Endothelial cell of umbilical vein (primary cell): ENCODE measurements around the gene FAM177B. TPM values are rescaled to one million over a fixed set of nuclear protein-coding genes. Genes with fewer than 3 reads are reported as not detected.

Experiments
- BruUV-seq: library from RNA; stranded (reverse); fragments of 400-500 nt; replicated peaks from 2 replicates; lab custom pipeline; 2021; lab: Mats Ljungman, UMichigan
- CTCF ChIA-PET: fragments of 300-600, 350-600 bp; sonication (Branson Sonifier 250); formaldehyde crosslinking; loops from one replicate; lab custom pipeline; 2021; ENCODE audit warnings: antibody characterized with exemption, inconsistent platforms; lab: Charles Lee
- POLR2A ChIA-PET: fragments of 300-600, 350-600 bp; sonication (Branson Sonifier 250); formaldehyde crosslinking; loops from one replicate; lab custom pipeline; 2021; ENCODE audit warnings: antibody characterized with exemption, inconsistent platforms; lab: Charles Lee
- DNase-seq: peaks from one replicate; pipeline ENCODE4 v3.0.0-alpha.2; 2011; ENCODE audit warnings: low read depth, low spot score
- FAIRE-seq: peaks from 2 replicates; lab custom pipeline; 2011; peaks lifted over from hg19 to GRCh38; lab: Jason Lieb, UNC
- H2AFZ ChIP-seq: 2 replicates; pipeline ENCODE4 v1.6.0; 2012; ENCODE audit warnings: low read depth, low read length, control low read depth, inconsistent platforms
- H3K27ac ChIP-seq: 2 replicates; pipeline ENCODE4 v1.5.1; 2011; ENCODE audit warnings: low read depth, mild to moderate bottlenecking, control low read depth, low read length, moderate library complexity; ENCODE audit not compliant: insufficient read depth
- H3K27me3 ChIP-seq, 2 experiments: 2 replicates each; pipeline versions ENCODE4 v1.6.0 to v1.6.1; 2011; ENCODE audit warnings: low read length in 2 of 2, mixed read lengths in 1 of 2; ENCODE audit not compliant: control insufficient read depth in 2 of 2, insufficient read depth in 2 of 2
- H3K36me3 ChIP-seq, 2 experiments: 2 replicates in 1 of 2; 3 replicates in 1 of 2; pipeline ENCODE4 v1.5.1; 2011; ENCODE audit warnings: low read length in 2 of 2, mild to moderate bottlenecking in 1 of 2, moderate library complexity in 1 of 2; ENCODE audit not compliant: control insufficient read depth in 2 of 2, insufficient read depth in 2 of 2; ENCODE audit errors: extremely low read depth in 1 of 2
- H3K4me1 ChIP-seq: 3 replicates; pipeline ENCODE4 v1.5.1; 2011; ENCODE audit warnings: mild to moderate bottlenecking, low read length; ENCODE audit not compliant: control insufficient read depth, insufficient read depth; ENCODE audit errors: extremely low read depth
- H3K4me2 ChIP-seq: 2 replicates; pipeline ENCODE4 v1.6.1; 2011; ENCODE audit warnings: low read length, control low read depth, mixed read lengths; ENCODE audit not compliant: insufficient read depth
- H3K4me3 ChIP-seq, 3 experiments: fragments of 200-600 bp in 1 of 3; sonication (generic), shearing (Covaris generic) in 1 of 3; replicated peaks in 1 of 3; 2 replicates each; pipeline ENCODE4 v1.5.1; 2011 to 2016; ENCODE audit warnings: control low read depth in 3 of 3, low read length in 3 of 3, mild to moderate bottlenecking in 2 of 3, inconsistent platforms in 1 of 3, low read depth in 1 of 3, moderate library complexity in 1 of 3; ENCODE audit not compliant: insufficient read depth in 1 of 3
- H3K79me2 ChIP-seq: 2 replicates; pipeline ENCODE4 v1.6.0; 2012; ENCODE audit warnings: low read length, inconsistent platforms; ENCODE audit not compliant: control insufficient read depth, insufficient read depth
- H3K9ac ChIP-seq: replicated peaks from 2 replicates; pipeline ENCODE3; 2011; ENCODE audit warnings: low read length, control low read depth; ENCODE audit not compliant: insufficient read depth; ENCODE audit errors: extremely low read depth
- H3K9me1 ChIP-seq: replicated peaks from 3 replicates; pipeline ENCODE4 v1.6.0; 2011; ENCODE audit warnings: mild to moderate bottlenecking, low read length; ENCODE audit not compliant: control insufficient read depth, insufficient read depth; ENCODE audit errors: extremely low read depth
- H3K9me3 ChIP-seq: replicated peaks from 2 replicates; pipeline ENCODE4 v1.5.1; 2012; ENCODE audit warnings: low read length, inconsistent platforms; ENCODE audit not compliant: control insufficient read depth, insufficient read depth
- H4K20me1 ChIP-seq: replicated peaks from 2 replicates; pipeline ENCODE3; 2011; ENCODE audit warnings: mild to moderate bottlenecking, low read length; ENCODE audit not compliant: control insufficient read depth, insufficient read depth; ENCODE audit errors: extremely low read depth
- MYC ChIP-seq: IDR thresholded peaks from one replicate; pipeline ENCODE4 v1.6.1; 2011; ENCODE audit warnings: mild to moderate bottlenecking, low read depth, low read length
- POLR2AphosphoS5 ChIP-seq: IDR thresholded peaks from 2 replicates; pipeline ENCODE4 v1.6.1; 2012; ENCODE audit warnings: low read depth, mild to moderate bottlenecking, control low read depth, low read length, moderate library complexity; ENCODE audit not compliant: insufficient read depth
- dilution Hi-C: fragments of 300-500 bp; cut with MboI; formaldehyde crosslinking; loops from one replicate; pipeline ENCODE4 v1.15.0; 2019; ENCODE audit warnings: low sequenced_read_pairs; ENCODE audit not compliant: extremely low pct_ligation_motif_present
- intact Hi-C: fragments of 100-400 bp; cut with micrococcal nuclease; formaldehyde crosslinking; loops from one replicate; pipeline ENCODE4 v1.10.0; 2022
- polyA plus RNA-seq, 4 experiments: library from polyadenylated mRNA; depleted of rRNA in 3 of 4; stranded (reverse) in 3 of 4; unstranded in 1 of 4; fragments of >200 nt; gene quantifications; 2 replicates each; pipeline versions ENCODE4 v1.2.1 to v1.2.3, GENCODE V29; 2011 to 2012; ENCODE audit warnings: missing spikeins in 1 of 4
- total RNA-seq: library from RNA; stranded (reverse); gene quantifications from 2 replicates; pipeline ENCODE4 v1.2.3, GENCODE V29; 2021
- TF ChIP-seq, protein P1 (sequence below), 2 donors: IDR thresholded peaks; 1 replicate in 1 of 2; 2 replicates in 1 of 2; pipeline ENCODE4 v1.5.1; 2011; ENCODE audit warnings: low read length in 2 of 2, mild to moderate bottlenecking in 2 of 2, moderate library complexity in 2 of 2, control low read depth in 1 of 2, inconsistent platforms in 1 of 2, low read depth in 1 of 2; ENCODE audit not compliant: insufficient read depth in 1 of 2; ENCODE audit errors: extremely low read depth in 1 of 2
- TF ChIP-seq, protein P2 (sequence below): IDR thresholded peaks from 2 replicates; pipeline ENCODE4 v1.6.1; 2011; ENCODE audit not compliant: insufficient read depth, insufficient read length

FAM177B gene
- total and polyA plus RNA-seq, 2 donors (not counting 3 experiments of a cell fraction or from before 2014, with no cell fraction given) = not detected

DNA sequence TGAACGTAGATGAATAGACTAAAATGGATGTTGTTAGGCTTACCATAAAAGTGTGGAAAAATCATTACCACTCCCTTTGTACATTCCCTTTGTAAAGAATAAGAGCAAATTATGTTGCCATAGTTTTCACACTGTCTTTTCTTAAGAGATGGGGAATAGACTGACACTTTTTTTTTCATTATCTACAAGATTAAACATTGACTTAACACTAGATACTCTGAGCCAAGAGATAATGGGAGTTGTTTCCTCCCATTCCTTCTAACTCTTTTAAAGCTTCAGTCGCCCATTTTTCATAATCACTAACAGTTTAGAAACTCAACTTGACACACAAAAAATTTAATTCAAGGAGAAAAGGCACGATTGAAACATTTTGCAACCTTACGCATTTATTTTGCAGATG lies 34.8 kb upstream of the FAM177B start:
- no TSS peak for BruUV-seq

DNA sequence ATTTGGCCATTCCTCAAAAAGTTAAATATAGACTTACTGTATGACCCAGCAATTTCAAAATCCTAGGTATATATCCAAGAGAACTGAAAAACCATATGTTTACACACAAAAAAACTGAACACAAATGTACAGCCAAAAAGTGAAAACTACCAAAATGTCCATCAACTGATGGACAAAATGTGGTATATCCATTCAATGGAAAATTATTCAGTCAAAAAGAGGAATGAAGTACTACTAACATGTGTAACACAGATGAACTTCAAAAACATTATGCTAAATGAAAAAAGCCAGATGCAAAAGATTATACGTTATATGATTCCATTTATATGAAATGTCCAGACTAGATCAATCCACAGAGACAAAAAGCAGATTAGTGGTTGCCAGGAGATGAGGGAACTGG lies 32.7 kb upstream of the FAM177B start:
- no peak overlapping the region for H3K4me2 ChIP-seq
- FAIRE-seq (no peak), DNase-seq (no peak)
- H3K27me3 ChIP-seq = no peaks in the 10 kb centered on the region
- H2AFZ ChIP-seq = no peak overlapping the region
- dilution Hi-C loops (no loop called here), intact Hi-C loops (no loop called here)
- CTCF ChIA-PET = interaction anchor here (0.5 kb wide), 1 partner anchor 1003 kb away, joined by 3 read pairs; no protein-coding TSS in a partner anchor
- no peak overlapping the region for H3K27ac ChIP-seq
- H3K4me3 ChIP-seq = no peak overlapping the region
- TF ChIP-seq, protein P1, sequence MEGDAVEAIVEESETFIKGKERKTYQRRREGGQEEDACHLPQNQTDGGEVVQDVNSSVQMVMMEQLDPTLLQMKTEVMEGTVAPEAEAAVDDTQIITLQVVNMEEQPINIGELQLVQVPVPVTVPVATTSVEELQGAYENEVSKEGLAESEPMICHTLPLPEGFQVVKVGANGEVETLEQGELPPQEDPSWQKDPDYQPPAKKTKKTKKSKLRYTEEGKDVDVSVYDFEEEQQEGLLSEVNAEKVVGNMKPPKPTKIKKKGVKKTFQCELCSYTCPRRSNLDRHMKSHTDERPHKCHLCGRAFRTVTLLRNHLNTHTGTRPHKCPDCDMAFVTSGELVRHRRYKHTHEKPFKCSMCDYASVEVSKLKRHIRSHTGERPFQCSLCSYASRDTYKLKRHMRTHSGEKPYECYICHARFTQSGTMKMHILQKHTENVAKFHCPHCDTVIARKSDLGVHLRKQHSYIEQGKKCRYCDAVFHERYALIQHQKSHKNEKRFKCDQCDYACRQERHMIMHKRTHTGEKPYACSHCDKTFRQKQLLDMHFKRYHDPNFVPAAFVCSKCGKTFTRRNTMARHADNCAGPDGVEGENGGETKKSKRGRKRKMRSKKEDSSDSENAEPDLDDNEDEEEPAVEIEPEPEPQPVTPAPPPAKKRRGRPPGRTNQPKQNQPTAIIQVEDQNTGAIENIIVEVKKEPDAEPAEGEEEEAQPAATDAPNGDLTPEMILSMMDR (IDR thresholded peaks at IDR 0.05; ENCODE audit: extremely low read depth in 1 of 2, insufficient read depth in 1 of 2, low read depth in 1 of 2, low read length in 2 of 2) = no peak
- no peak overlapping the region for H3K9ac ChIP-seq
- no peaks in the 10 kb centered on the region for H3K9me3 ChIP-seq
- no peaks in the 10 kb centered on the region for H3K4me1 ChIP-seq
- H3K79me2 ChIP-seq = peaks cover 59% of the 10 kb centered on the region
- POLR2A ChIA-PET = no interaction called here
- BruUV-seq = no TSS peak
- H4K20me1 ChIP-seq = peaks cover 4% of the 10 kb centered on the region
- peaks cover 0 to 3% of the 10 kb centered on the region in 2 experiments for H3K36me3 ChIP-seq
- H3K9me1 ChIP-seq = no peaks in the 10 kb centered on the region

More for the DNA sequence above, 34.8 kb upstream of the FAM177B start:
- Histone ChIP-seq H3K9ac (no peak overlapping the region), H3K4me3 (no peak overlapping the region), H3K9me3 (no peaks in the 10 kb centered on the region), H2AFZ (no peak overlapping the region), H3K27ac (no peak overlapping the region), H3K9me1 (no peaks in the 10 kb centered on the region), H3K27me3 (no peaks in the 10 kb centered on the region), H3K4me1 (no peaks in the 10 kb centered on the region), H3K36me3 (peaks cover 0 to 3% of the 10 kb centered on the region in 2 experiments), H3K79me2 (peaks cover 53% of the 10 kb centered on the region), H4K20me1 (peaks cover 4% of the 10 kb centered on the region), H3K4me2 (no peak overlapping the region)
- CTCF ChIA-PET = no interaction called here
- intact Hi-C loops = no loop called here
- POLR2A ChIA-PET = no interaction called here
- dilution Hi-C loops = no loop called here
- no peak for TF ChIP-seq POLR2AphosphoS5
- TF ChIP-seq, protein P2, sequence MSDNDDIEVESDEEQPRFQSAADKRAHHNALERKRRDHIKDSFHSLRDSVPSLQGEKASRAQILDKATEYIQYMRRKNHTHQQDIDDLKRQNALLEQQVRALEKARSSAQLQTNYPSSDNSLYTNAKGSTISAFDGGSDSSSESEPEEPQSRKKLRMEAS = no peak
- TF ChIP-seq, protein P1 (IDR thresholded peaks at IDR 0.05; ENCODE audit: extremely low read depth in 1 of 2, insufficient read depth in 1 of 2, low read depth in 1 of 2, low read length in 2 of 2) = no peak
- no peak for TF ChIP-seq MYC
- FAIRE-seq (no peak), DNase-seq (no peak)
